DND-41 (cell line): ENCODE measurements around the gene SRCIN1.

Experiments used
- EZH2 ChIP-seq: IDR thresholded peaks from 3 replicates; pipeline ENCODE4 v1.6.1; 2012; ENCODE audit warnings: borderline replicate concordance, low read depth, mild to moderate bottlenecking, moderate library complexity, low read length, inconsistent platforms; ENCODE audit not compliant: severe bottlenecking
- TF ChIP-seq, protein P1 (sequence below): IDR thresholded peaks from 2 replicates; pipeline ENCODE4 v1.5.1; 2012; ENCODE audit warnings: borderline replicate concordance, low read length, moderate library complexity, mild to moderate bottlenecking; ENCODE audit not compliant: poor library complexity, severe bottlenecking; ENCODE audit errors: extremely low read depth

DNA sequence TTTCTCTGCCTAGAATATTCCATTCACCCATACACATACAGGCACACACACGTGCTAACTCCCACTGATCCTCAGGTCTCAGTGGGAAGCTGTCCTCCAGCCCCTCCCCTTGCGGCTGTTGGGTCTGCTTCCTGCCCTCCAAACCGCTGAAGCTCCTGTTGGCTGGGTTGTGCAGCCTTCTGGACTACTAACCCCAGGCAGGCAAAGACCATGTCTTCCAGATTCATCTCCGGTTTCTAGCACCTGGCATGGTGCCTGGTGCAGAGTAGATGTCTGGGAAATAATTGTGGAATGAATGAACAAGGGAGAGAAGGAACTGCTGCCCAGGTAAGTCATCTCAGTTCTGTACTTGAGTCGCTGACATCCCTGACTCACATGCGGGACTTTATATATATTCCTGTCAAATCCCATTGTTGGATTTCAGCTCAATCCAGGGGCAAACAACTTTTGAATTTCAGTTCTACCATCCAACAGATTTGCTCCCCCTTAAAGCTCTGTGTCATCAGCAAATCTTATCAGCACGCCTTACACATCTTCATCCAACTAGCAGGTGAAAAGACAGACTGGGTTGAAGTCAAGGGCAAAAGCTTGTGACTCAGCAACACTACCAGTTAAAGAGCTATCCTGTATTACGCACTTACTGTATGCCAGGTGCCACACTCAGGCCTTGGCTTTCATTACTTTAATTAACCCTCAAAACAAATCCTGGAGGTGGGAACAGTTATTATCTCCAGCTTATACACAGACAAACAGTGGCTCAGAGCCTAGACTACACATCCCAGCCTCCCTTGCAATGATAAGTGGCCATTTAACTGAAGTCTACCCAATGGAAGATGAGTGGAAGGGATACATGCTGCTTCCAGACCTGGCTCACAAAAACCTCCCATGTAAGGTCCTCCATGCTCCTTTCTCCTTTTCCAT is 51.1 kb downstream of the SRCIN1 start:
- TF ChIP-seq, protein P1, sequence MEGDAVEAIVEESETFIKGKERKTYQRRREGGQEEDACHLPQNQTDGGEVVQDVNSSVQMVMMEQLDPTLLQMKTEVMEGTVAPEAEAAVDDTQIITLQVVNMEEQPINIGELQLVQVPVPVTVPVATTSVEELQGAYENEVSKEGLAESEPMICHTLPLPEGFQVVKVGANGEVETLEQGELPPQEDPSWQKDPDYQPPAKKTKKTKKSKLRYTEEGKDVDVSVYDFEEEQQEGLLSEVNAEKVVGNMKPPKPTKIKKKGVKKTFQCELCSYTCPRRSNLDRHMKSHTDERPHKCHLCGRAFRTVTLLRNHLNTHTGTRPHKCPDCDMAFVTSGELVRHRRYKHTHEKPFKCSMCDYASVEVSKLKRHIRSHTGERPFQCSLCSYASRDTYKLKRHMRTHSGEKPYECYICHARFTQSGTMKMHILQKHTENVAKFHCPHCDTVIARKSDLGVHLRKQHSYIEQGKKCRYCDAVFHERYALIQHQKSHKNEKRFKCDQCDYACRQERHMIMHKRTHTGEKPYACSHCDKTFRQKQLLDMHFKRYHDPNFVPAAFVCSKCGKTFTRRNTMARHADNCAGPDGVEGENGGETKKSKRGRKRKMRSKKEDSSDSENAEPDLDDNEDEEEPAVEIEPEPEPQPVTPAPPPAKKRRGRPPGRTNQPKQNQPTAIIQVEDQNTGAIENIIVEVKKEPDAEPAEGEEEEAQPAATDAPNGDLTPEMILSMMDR, result no peak
- no peak for TF ChIP-seq EZH2
